ENCODE measurements around the gene TNPO3. TPM values are rescaled to one million over a fixed set of nuclear protein-coding genes. Genes with fewer than 3 reads are reported as not detected.

Gene TNPO3
- total and polyA plus RNA-seq, 10 of the 15 experiments (the other 5 are each of a cell fraction or from before 2014, with no cell fraction given): 17.6 to 91.8 (median 65.9) TPM

GRCh38 chr7:129090300-129090907 is 35.5 kb upstream of the TNPO3 start:
- Histone ChIP-seq H3K4me3 (no peak overlapping the region; the same call in 1 of the 2 replicates), H3K27me3 (replicated peaks in 1 of 2; ENCODE audit: control insufficient read depth in 2 of 2, insufficient read depth in 2 of 2, low read length in 1 of 2) (no peaks in the 10 kb centered on the region), H3K27ac (ENCODE audit: control insufficient read depth, insufficient read depth) (peak overlapping the region; percentile 7; the same call in 1 of the 2 replicates), H3K36me3 (ENCODE audit: control insufficient read depth in 2 of 2, insufficient read depth in 2 of 2, low read length in 1 of 2) (no peaks in the 10 kb centered on the region), H3K9ac (ENCODE audit: control insufficient read depth, insufficient read depth, low read length) (no peak overlapping the region), H3K4me1 (ENCODE audit: control insufficient read depth, insufficient read depth, low read length) (peaks cover 35% of the 10 kb centered on the region), H3K9me3 (replicated peaks; ENCODE audit: control insufficient read depth, insufficient read depth, low read length) (no peaks in the 10 kb centered on the region; the same call in 1 of the 3 replicates), H2AFZ (ENCODE audit: control insufficient read depth, low read depth, low read length) (no peak overlapping the region), H3K79me2 (ENCODE audit: control insufficient read depth, insufficient read depth, low read length) (no peaks in the 10 kb centered on the region), H3K4me2 (ENCODE audit: control insufficient read depth, insufficient read depth) (peak overlapping the region; percentile 39; the same call in 1 of the 2 replicates), H4K20me1 (ENCODE audit: control insufficient read depth, insufficient read depth) (no peaks in the 10 kb centered on the region)
- intact Hi-C loops (cut with micrococcal nuclease; ENCODE audit: unreplicated experiment): loop anchor here (2.0 to 5.0 kb wide), 7 partner anchors 38 to 298 kb away; partner anchors contain the start of genes ATP6V1F and CCDC136
- in situ Hi-C loops (cut with MboI): loop anchor here (5.0 kb wide), 1 partner anchor 183 kb away; no protein-coding TSS in a partner anchor
- FAIRE-seq (no peak), ATAC-seq (no peak), DNase-seq (ENCODE audit: low read depth, low spot score) (no peak)
- TF ChIP-seq IKZF1 (conservative IDR thresholded peaks at IDR 0.05) (no peak), PAX5 (IDR thresholded peaks at IDR 0.05; ENCODE audit: borderline replicate concordance, low read depth, low read length) (no peak), JUND (IDR thresholded peaks at IDR 0.05; ENCODE audit: low read depth, low read length) (no peak), ZSCAN29 (IDR thresholded peaks at IDR 0.05) (no peak), SKIL (IDR thresholded peaks at IDR 0.05; ENCODE audit: low read depth, poor library complexity, severe bottlenecking) (no peak)
- ChIA-PET POLR2A (interaction anchor here (1.2 to 2.1 kb wide), 4 partner anchors 25 to 186 kb away, joined by 3 to 7 read pairs (median 5); no protein-coding TSS in a partner anchor), RAD21 (ENCODE audit: unreplicated experiment) (interaction anchor here (0.8 to 6.2 kb wide), 36 partner anchors 7 to 663 kb away, joined by 3 to 60 read pairs (median 6); partner anchors contain the start of genes ATP6V1F, KCP and TNPO3), SMC1A (ENCODE audit: uncharacterized antibody, unreplicated experiment) (interaction anchor here (0.8 to 5.2 kb wide), 43 partner anchors 9 to 482 kb away, joined by 3 to 60 read pairs (median 7); partner anchors contain the start of genes ATP6V1F, IRF5, KCP and TNPO3), CTCF (interaction anchor here (0.5 to 5.4 kb wide), 40 partner anchors 11 to 988 kb away, joined by 3 to 53 read pairs (median 10); partner anchors contain the start of genes ATP6V1F, IRF5, KCP and TNPO3)
- BruUV-seq (replicated peaks): no TSS peak
- WGBS (ENCODE audit: insufficient coverage, insufficient replicate concordance, low lambda C conversion rate, missing lambda C conversion rate): 83% methylated on average over 5 of the region's 5 CpGs
